CD4-positive, alpha-beta T cell treated with Interleukin-6 for 4 hours (primary cell): Measurements from ENCODE around the gene NUP43.
"Not testable (repeated sequence)": the region's sequence is repeated elsewhere in the genome, so short reads cannot be mapped to it uniquely, and the experiment has no call there.

Experiments used
- DNase-seq: peaks from one replicate; pipeline ENCODE4 v3.0.0-alpha.2; 2020; ENCODE audit warnings: mixed read lengths

NUP43 gene

DNA sequence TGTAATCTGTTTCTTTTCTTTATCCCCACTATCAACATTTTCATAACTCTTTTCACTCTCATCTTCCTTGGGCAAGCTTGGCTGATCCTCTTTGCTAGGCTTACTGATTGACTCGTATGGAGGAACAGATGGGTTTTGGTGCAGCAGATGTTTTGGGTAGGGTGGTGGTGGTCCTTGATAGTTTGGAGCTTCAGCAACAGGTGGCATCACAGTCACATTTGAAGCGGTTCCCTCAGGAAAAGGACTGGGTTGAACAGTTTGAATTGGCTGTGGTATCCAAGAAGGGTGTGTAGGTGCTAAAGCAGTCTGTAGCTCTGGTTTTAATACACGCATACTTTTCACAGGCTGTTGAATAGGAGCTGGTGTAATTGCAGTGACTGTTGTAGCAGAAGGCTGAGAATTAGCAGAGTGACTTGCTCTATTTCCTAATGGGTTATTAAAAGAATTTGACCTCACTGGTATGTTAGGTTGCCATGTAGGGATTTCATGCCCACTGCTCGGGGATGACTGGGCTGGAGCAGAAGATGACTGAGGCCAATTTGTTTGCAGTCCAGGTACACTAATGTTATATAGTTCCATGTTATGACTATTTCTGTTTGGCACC lies 63.0 kb downstream of the NUP43 start:
- no peak for DNase-seq

DNA sequence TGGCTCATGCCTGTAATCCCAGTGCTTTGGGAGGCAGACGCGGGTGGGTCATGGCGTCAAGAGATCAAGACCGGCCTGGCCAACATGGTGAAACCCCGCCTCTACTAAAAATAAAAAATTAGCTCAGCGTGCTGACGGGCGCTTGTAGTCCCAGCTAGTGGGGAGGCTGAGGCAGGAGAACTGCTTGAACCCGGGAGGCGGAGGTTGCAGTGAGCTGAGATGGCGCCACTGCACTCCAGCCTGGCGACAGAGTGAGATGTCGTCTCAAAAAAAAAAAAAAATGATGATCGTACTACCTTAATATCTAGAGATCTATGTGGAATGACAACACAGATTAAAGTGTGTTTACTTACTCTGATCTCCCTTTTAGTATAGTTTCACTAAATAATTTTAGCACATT lies 64.5 kb downstream of the NUP43 start:
- not testable (repeated sequence) for DNase-seq

DNA sequence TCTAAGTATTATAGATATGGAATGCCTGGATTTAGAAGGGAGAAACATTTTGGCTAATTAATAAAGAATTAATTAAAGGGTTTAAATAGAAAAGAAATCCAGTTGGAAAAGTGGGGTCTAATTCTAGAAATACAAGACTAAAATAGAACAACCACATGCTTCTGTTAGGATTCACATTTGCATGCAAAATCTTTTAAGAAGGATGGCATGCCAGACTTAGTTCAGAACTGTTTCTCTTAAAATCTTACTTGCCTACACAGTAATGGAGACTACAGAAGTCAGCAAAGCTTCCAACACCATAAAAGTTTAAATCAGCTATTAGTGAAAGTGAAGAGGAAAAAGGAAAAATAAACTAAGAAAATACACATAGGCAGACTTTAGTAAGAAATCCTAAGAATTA lies 65.1 kb downstream of the NUP43 start:
- DNase-seq, result no peak

DNA sequence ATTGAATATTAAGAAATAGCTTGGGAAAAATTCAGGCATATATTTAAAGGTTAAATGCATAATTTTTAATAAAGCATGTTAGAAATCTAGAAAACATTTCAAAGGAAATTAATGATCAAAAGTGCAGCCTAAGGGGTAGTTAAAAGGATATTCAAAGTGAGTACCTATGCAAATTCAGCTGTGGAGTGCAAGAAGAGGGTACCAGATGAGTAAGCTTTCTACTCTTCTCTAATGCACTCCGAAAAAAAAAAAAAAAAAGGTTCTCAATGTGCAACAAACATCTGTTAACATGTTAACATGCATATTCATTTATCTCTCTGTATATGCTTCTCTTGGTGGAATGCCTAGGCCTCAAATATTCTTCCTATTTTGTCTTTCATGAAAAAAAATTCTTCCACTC lies 65.8 kb downstream of the NUP43 start:
- DNase-seq, result no peak
